IMR-90 (cell line): ENCODE data around the gene HLA-E. TPM values are rescaled to one million over a fixed set of nuclear protein-coding genes. Genes with fewer than 3 reads are reported as not detected.
"Not testable (repeated sequence)": the region's sequence is repeated elsewhere in the genome, so short reads cannot be mapped to it uniquely, and the experiment has no call there.

ENCODE experiments used
- ATAC-seq: fragments of 200-7000 bp; cut with Tn5 transposase; 2 replicates; pipeline ENCODE4 v1.9.1; 2020; ENCODE audit warnings: low read depth, mild to moderate bottlenecking, moderate library complexity
- BruUV-seq: library from RNA; stranded (reverse); fragments of 400-500 nt; replicated peaks from 2 replicates; lab custom pipeline; 2021; lab: Mats Ljungman, UMichigan
- CTCF ChIA-PET: fragments of 300-600 bp; formaldehyde crosslinking; extraction: SDS; loops from one replicate; lab custom pipeline; 2021; ENCODE audit warnings: antibody characterized with exemption; lab: Yijun Ruan, JAX
- POLR2A ChIA-PET: fragments of 300-600 bp; sonication (Branson Sonifier 250); formaldehyde crosslinking; loops from one replicate; lab custom pipeline; 2022; ENCODE audit warnings: antibody characterized with exemption; ENCODE audit not compliant: unreplicated experiment; lab: Charles Lee
- DNase-seq: peaks from one replicate; pipeline ENCODE4 v3.0.0; 2013
- H2AFZ ChIP-seq: replicated peaks from 2 replicates; pipeline ENCODE3; 2013; ENCODE audit warnings: low read length, mild to moderate bottlenecking; ENCODE audit not compliant: poor library complexity
- H2AK5ac ChIP-seq: 2 replicates; pipeline ENCODE4 v1.6.1; 2013; ENCODE audit warnings: low read depth, low read length, inconsistent platforms
- H2AK9ac ChIP-seq: replicated peaks from 2 replicates; pipeline ENCODE3; 2013; ENCODE audit warnings: mild to moderate bottlenecking, low read depth, low read length, moderate library complexity; ENCODE audit not compliant: poor library complexity
- H2BK120ac ChIP-seq: 2 replicates; pipeline ENCODE4 v1.6.1; 2013; ENCODE audit warnings: low read depth, low read length, inconsistent platforms
- H2BK15ac ChIP-seq: 3 replicates; pipeline ENCODE4 v1.6.1; 2013; ENCODE audit warnings: low read depth, low read length, inconsistent platforms
- H2BK20ac ChIP-seq: 2 replicates; pipeline ENCODE4 v1.6.1; 2013; ENCODE audit warnings: low read depth, mild to moderate bottlenecking, inconsistent platforms, low read length, moderate library complexity
- H2BK5ac ChIP-seq: 2 replicates; pipeline ENCODE4 v1.6.1; 2013; ENCODE audit warnings: mild to moderate bottlenecking, low read depth, low read length, inconsistent platforms; ENCODE audit not compliant: poor library complexity, severe bottlenecking
- H3K14ac ChIP-seq: replicated peaks from 2 replicates; pipeline ENCODE4 v1.6.1; 2013; ENCODE audit warnings: low read depth, low read length, inconsistent platforms
- H3K18ac ChIP-seq: 2 replicates; pipeline ENCODE4 v1.6.1; 2013; ENCODE audit warnings: low read depth, low read length, control low read depth
- H3K23ac ChIP-seq: 2 replicates; pipeline ENCODE4 v1.6.1; 2013; ENCODE audit warnings: low read depth, low read length, inconsistent platforms
- H3K27ac ChIP-seq: 2 replicates; pipeline ENCODE4 v1.5.1; 2013; ENCODE audit warnings: mild to moderate bottlenecking, control low read depth, low read length; ENCODE audit not compliant: insufficient read depth
- H3K27me3 ChIP-seq: 2 replicates; pipeline ENCODE4 v1.6.1; 2013; ENCODE audit warnings: low read length; ENCODE audit not compliant: control insufficient read depth, insufficient read depth
- H3K36me3 ChIP-seq: 2 replicates; pipeline ENCODE4 v1.6.1; 2013; ENCODE audit warnings: low read length, mixed read lengths; ENCODE audit not compliant: control insufficient read depth, insufficient read depth
- H3K4ac ChIP-seq: 2 replicates; pipeline ENCODE4 v1.6.1; 2013; ENCODE audit warnings: low read depth, low read length, inconsistent platforms
- H3K4me1 ChIP-seq: 2 replicates; pipeline ENCODE4 v1.6.1; 2013; ENCODE audit warnings: low read length, mixed read lengths; ENCODE audit not compliant: control insufficient read depth, insufficient read depth
- H3K4me2 ChIP-seq: 2 replicates; pipeline ENCODE4 v1.6.1; 2013; ENCODE audit warnings: low read depth, mild to moderate bottlenecking, control low read depth, low read length, moderate library complexity
- H3K4me3 ChIP-seq: 2 replicates; pipeline ENCODE4 v1.5.1; 2013; ENCODE audit warnings: low read depth, mild to moderate bottlenecking, control low read depth, low read length, moderate library complexity; ENCODE audit not compliant: insufficient read depth
- H3K56ac ChIP-seq: 2 replicates; pipeline ENCODE4 v1.6.1; 2013; ENCODE audit warnings: low read length, inconsistent platforms; ENCODE audit not compliant: insufficient read depth; ENCODE audit errors: extremely low read depth
- H3K79me1 ChIP-seq, 2 experiments: 2 replicates each; pipeline ENCODE4 v1.6.1; 2013; ENCODE audit warnings: low read length in 2 of 2, inconsistent platforms in 1 of 2, low read depth in 1 of 2
- H3K9ac ChIP-seq: 2 replicates; pipeline ENCODE4 v1.6.1; 2013; ENCODE audit warnings: low read depth, low read length, control low read depth
- H3K9me1 ChIP-seq: 2 replicates; pipeline ENCODE4 v1.6.1; 2013; ENCODE audit warnings: low read length, inconsistent platforms; ENCODE audit not compliant: insufficient read depth
- H3K9me3 ChIP-seq: 2 replicates; pipeline ENCODE4 v1.6.1; 2013; ENCODE audit warnings: low read length; ENCODE audit not compliant: control insufficient read depth, insufficient read depth
- H4K20me1 ChIP-seq: 2 replicates; pipeline ENCODE4 v1.6.1; 2013; ENCODE audit warnings: low read length, inconsistent platforms; ENCODE audit not compliant: insufficient read depth
- H4K5ac ChIP-seq: 2 replicates; pipeline ENCODE4 v1.6.1; 2013; ENCODE audit warnings: mild to moderate bottlenecking, low read depth, low read length, control low read depth
- H4K8ac ChIP-seq, 2 experiments: 2 replicates each; pipeline ENCODE4 v1.6.1; 2013; ENCODE audit warnings: low read depth in 2 of 2, low read length in 2 of 2, control low read depth in 1 of 2, inconsistent platforms in 1 of 2
- H4K91ac ChIP-seq: 2 replicates; pipeline ENCODE4 v1.6.1; 2013; ENCODE audit warnings: low read depth, low read length, inconsistent platforms; ENCODE audit not compliant: insufficient read depth
- CEBPB ChIP-seq: IDR thresholded peaks from 2 replicates; pipeline ENCODE4 v1.6.1; 2012; ENCODE audit warnings: low read depth, low read length, improper control_type of control experiment
- NFE2L2 ChIP-seq: fragments of 150-350 bp; IDR thresholded peaks from 2 replicates; pipeline ENCODE4 v1.6.1; 2016; ENCODE audit warnings: low read depth, mild to moderate bottlenecking, low read length
- RFX5 ChIP-seq: IDR thresholded peaks from 2 replicates; pipeline ENCODE4 v1.8.0; 2012; ENCODE audit warnings: low read depth, mild to moderate bottlenecking, low read length, moderate library complexity
- WGBS, 2 experiments: methylation state at CpG; one replicate each; pipeline versions ENCODE4 v1.1.5 to v1.1.7; 2013; ENCODE audit warnings: missing lambda C conversion rate in 2 of 2; ENCODE audit not compliant: insufficient read length in 1 of 2; ENCODE audit errors: extremely low coverage in 2 of 2; 5-methylcytosine and 5-hydroxymethylcytosine counted together
- dilution Hi-C: fragments of 300-500 bp; cut with HindIII; formaldehyde crosslinking; loops from one replicate; pipeline ENCODE4 v1.14.3; 2018; ENCODE audit warnings: low sequenced_read_pairs; ENCODE audit not compliant: unreplicated experiment
- in situ Hi-C: fragments of 300-500 bp; cut with MboI; formaldehyde crosslinking; loops from 3 replicates; pipeline ENCODE4 v1.14.3; 2019; ENCODE audit warnings: low sequenced_read_pairs, inconsistent platforms, mixed read lengths
- intact Hi-C: fragments of 100-400 bp; cut with micrococcal nuclease; formaldehyde crosslinking; loops from 2 replicates; pipeline ENCODE4 v1.10.0; 2022
- polyA plus RNA-seq, 3 experiments: library from polyadenylated mRNA; depleted of rRNA; stranded (reverse); fragments of >200 nt; gene quantifications; 2 replicates each; pipeline ENCODE4 v1.2.3, GENCODE V29; 2012; ENCODE audit warnings: low replicate concordance in 1 of 3
- total RNA-seq: library from RNA; depleted of rRNA; stranded (reverse); fragments of >200 nt; gene quantifications from 2 replicates; pipeline ENCODE4 v1.2.3, GENCODE V29; 2012

The HLA-E gene
- total and polyA plus RNA-seq, 2 of the 4 experiments (the other 2 are of a cell fraction), result 83.6 to 84.8 TPM

DNA sequence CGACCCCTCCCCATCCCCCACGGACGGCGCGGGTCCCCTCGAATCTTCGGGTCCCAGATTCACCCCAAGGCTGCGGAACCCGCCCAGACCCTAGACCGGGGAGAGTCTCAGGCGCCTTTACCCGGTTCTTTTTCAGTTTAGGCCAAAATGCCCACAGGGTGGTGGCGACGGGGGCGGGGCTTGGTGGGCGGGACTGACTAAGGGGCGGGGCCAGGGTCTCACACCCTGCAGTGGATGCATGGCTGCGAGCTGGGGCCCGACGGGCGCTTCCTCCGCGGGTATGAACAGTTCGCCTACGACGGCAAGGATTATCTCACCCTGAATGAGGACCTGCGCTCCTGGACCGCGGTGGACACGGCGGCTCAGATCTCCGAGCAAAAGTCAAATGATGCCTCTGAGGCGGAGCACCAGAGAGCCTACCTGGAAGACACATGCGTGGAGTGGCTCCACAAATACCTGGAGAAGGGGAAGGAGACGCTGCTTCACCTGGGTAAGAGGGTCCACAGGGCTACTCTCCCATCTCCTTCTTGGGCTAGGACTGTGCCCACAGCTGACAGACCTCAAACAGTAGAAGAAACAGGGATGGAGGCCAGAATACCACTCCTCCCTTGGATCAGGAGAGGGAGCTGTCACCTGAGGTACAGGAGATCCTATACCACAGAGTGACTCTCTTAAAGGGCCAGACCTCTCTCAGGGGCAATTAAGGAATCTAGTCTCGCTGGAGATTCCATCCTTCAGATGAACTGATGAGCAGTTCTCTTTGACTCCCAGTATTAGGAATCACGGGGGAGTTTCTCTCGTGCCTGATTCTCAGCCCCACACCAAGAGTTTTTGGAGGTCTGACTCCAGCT, 942 bp downstream of the HLA-E start:
- DNase-seq (peak; percentile 46), ATAC-seq (peak; percentile 67)
- Histone ChIP-seq H3K18ac (peak overlapping the region; percentile 16; the same call in 1 of the 2 replicates), H3K27me3 (no peaks in the 10 kb centered on the region), H3K4me3 (peak overlapping the region; percentile 81), H3K23ac (peak overlapping the region; percentile 70), H2AK9ac (peak overlapping the region; percentile 99), H2AK5ac (peak overlapping the region; percentile 69), H4K91ac (peak overlapping the region; percentile 63), H3K9ac (peak overlapping the region; percentile 88), H4K20me1 (peaks cover 27% of the 10 kb centered on the region), H3K4me1 (peaks cover 11% of the 10 kb centered on the region), H3K4ac (peak overlapping the region; percentile 42), H3K4me2 (peak overlapping the region; percentile 97), H3K27ac (peak overlapping the region; percentile 84), H2BK120ac (no peak overlapping the region), H4K5ac (peak overlapping the region; percentile 30), H2BK15ac (no peak overlapping the region), H3K79me1 (peaks cover 12 to 32% of the 10 kb centered on the region in 2 experiments; a peak in 3 of 4 replicates), H2BK20ac (no peak overlapping the region), H3K56ac (peak overlapping the region; percentile 43; the same call in 1 of the 2 replicates), H3K9me3 (no peaks in the 10 kb centered on the region), H2BK5ac (peak overlapping the region; percentile 76), H3K9me1 (peaks cover 11% of the 10 kb centered on the region), H4K8ac (peak overlapping the region in 1 of 2 experiments; percentile 62; a peak in 1 of 4 replicates), H3K36me3 (peaks cover 31% of the 10 kb centered on the region), H3K14ac (peak overlapping the region; percentile 92), H2AFZ (peak overlapping the region; percentile 93)
- intact Hi-C loops (no loop called here), dilution Hi-C loops (no loop called here), in situ Hi-C loops (loop anchor here (5.0 to 25.0 kb wide), 2 partner anchors 47 to 597 kb away; no protein-coding TSS in a partner anchor)
- WGBS, 2 experiments, result 22% methylated on average over 15 of the region's 38 CpGs; no CpG with 5 or more reads in 1 of the 2 experiments
- no TSS peak for BruUV-seq
- ChIA-PET CTCF (no interaction called here), POLR2A (interaction anchor here (0.5 kb wide), 1 partner anchor 216 kb away, joined by 5 read pairs; no protein-coding TSS in a partner anchor)
- TF ChIP-seq RFX5 (no peak), CEBPB (no peak), NFE2L2 (no peak)

DNA sequence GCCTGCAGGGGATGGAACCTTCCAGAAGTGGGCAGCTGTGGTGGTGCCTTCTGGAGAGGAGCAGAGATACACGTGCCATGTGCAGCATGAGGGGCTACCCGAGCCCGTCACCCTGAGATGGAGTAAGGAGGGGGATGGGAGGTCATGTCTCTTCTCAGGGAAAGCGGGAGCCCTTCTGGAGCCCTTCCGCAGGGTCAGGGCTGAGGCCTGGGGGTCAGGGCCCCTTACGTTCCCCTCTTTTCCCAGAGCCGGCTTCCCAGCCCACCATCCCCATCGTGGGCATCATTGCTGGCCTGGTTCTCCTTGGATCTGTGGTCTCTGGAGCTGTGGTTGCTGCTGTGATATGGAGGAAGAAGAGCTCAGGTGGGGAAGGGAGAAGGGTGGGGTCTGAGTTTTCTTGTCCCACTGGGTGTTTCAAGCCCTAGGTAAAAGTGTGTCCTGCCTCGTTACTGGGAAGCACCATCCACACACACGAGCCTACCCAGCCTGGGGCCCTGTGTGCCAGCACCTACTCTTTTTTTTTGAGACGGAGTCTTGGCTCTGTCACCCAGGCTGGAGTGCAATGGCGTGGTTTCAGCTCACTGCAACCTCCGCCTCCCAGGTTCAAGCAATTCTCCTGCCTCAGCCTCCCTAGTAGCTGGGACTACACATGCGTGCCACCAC, 2.1 kb downstream of the HLA-E start:
- DNase-seq, H2AK5ac ChIP-seq, H3K4me3 ChIP-seq, H3K9me3 ChIP-seq, H3K56ac ChIP-seq, H3K27ac ChIP-seq, POLR2A ChIA-PET, H2BK120ac ChIP-seq, H2BK15ac ChIP-seq, ATAC-seq, H4K5ac ChIP-seq, H3K27me3 ChIP-seq, H2AK9ac ChIP-seq, H4K8ac ChIP-seq, H3K4me2 ChIP-seq, H2AFZ ChIP-seq, H3K9ac ChIP-seq, H2BK20ac ChIP-seq, H3K4ac ChIP-seq, H3K18ac ChIP-seq, H2BK5ac ChIP-seq, dilution Hi-C loops, H4K91ac ChIP-seq, intact Hi-C loops, H3K14ac ChIP-seq, BruUV-seq: not testable (repeated sequence)
- CTCF ChIA-PET, result interaction anchor here (1.1 kb wide), 1 partner anchor 42 kb away, joined by 3 read pairs; no protein-coding TSS in a partner anchor
- Histone ChIP-seq H3K79me1 (peaks cover 12 to 32% of the 10 kb centered on the region in 2 experiments; a peak in 3 of 4 replicates), H3K36me3 (peaks cover 31% of the 10 kb centered on the region), H3K23ac (peak overlapping the region; percentile 16; the same call in 1 of the 2 replicates), H3K4me1 (peaks cover 15% of the 10 kb centered on the region), H4K20me1 (peaks cover 27% of the 10 kb centered on the region), H3K9me1 (peaks cover 14% of the 10 kb centered on the region)
- WGBS, 2 experiments, result 100% methylated on average over 4 of the region's 14 CpGs; no CpG with 5 or more reads in 1 of the 2 experiments
- in situ Hi-C loops, result loop anchor here (5.0 to 25.0 kb wide), 2 partner anchors 46 to 596 kb away; no protein-coding TSS in a partner anchor
